ENCODE data around the gene ENKUR.
"Not testable (repeated sequence)": the region's sequence is repeated elsewhere in the genome, so short reads cannot be mapped to it uniquely, and the experiment has no call there.

Gene ENKUR

DNA sequence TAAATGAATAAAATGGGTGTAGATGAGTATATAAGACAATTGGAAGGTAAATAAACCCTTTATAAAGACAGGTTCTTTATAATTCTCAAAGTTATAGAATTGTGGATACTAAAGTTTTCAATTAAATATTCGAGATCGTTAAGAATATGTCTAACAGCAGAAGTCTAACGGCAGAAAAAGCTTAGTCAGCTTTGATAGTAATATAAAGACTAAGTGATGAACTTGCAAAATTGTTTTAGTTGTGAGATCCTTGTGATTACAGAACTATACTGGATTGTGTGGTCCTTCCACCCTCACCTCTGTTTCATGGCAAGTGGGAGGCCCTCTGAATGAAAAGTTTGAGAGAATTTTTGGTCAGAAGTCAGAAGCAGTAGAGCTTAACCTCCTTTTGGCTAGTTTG is 2.7 kb upstream of the ENKUR start:
- no peak for DNase-seq

DNA sequence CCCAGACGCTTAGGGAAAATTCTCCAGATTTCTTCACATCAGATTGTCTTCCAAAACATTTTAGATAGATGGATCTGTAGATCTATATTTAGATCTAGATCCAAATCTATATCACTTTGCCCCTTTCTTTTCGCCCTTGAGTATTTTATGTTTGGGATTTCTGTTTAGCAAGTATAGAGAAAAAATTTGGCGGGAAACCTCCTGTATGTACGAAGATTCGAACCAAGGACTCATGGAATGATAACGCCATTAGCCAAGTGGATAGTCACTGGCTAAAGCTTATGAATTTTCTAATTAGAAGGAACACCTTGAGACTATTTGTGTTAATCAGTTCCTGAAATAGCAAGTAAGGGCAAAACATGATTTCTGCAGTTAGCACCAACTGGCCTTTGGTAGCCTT is 1.7 kb upstream of the ENKUR start:
- DNase-seq = no peak

DNA sequence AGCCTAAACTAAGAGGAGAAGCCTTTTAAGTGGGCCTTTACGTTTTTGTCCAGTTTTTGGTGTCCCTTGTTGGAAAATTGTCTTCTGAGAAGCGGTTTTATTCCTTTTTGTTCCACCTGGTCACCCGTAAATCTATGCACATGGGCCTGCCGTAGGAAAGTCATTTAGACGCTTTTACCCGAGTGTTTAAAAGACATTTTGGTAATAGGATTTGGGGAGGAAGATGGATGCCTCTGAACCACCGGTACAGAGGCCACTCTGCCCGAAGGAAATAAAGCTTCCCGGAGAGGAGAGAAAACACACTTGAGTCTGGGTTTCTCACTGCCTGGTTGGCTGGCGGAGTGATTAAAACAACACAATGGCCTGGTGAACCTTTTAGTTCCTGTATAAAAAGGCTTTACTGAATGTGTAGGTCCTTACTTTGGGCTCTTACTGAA is 1.2 kb upstream of the ENKUR start:
- DNase-seq = peak in 1 of 2 experiments; percentile 32

DNA sequence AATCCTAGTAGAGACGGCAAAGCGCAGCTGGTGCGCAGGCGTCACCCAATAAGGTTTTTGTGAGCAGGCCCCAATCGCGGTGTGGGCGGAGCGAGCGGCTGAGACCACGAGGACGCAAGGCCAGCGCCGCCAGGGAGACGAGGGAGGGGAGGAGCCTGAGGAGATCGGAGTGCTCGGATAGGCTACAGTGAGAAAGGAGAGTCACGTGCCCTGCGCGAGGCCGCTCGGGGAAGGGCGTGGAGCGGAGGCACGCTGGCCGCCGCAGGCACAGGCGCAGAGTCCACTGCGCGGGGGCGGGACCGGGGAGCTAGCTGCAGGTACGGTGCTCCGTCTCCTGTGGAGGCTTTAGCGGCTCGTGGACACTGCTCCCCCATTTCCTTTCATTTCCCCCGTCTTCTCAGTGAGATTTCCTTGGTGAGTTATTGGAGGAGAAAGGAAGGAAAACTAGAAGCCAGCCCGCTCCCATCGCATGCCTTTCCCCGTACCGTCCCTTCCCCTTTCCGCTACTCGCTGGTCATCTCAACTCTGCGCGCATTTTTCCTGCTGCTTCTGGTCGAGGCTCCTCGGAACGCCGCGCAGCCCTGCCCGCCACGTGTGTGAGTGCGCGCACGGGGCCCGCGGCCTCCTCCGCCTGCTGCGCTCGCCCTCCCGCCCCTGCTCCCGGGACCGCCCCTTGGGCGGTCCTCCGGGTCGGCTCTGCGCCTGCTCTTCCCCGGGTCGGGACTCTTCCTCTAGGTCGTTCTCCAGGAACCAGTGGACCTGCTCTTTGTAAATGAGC is 607 bp upstream of the ENKUR start, which contains the start of gene THNSL1:
Gene THNSL1 (plus strand): TSS at position 237 of the 778 bp plus-strand sequence. CDS start 6,612 bp downstream, outside the sequence.
- peak; percentile 94 to 97 for DNase-seq

DNA sequence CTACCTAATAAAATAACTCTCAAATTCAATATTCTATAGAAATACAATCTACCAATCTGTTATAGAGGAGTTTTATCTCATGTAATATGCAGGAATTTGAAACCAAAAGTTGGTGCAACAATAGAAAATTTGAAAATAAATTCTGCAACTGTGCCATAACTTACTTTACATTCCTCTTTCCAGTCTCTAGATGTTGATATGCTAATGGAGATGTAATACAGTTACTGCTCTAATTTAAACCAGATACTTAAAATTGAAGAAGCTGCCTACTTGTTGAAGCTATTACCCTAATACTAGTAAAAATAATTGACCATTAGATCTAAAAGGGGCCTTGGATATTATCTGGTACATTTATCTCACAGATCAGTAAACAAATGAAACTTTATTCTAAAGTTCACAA is 1.4 kb downstream of the ENKUR start:
- no peak for DNase-seq

DNA sequence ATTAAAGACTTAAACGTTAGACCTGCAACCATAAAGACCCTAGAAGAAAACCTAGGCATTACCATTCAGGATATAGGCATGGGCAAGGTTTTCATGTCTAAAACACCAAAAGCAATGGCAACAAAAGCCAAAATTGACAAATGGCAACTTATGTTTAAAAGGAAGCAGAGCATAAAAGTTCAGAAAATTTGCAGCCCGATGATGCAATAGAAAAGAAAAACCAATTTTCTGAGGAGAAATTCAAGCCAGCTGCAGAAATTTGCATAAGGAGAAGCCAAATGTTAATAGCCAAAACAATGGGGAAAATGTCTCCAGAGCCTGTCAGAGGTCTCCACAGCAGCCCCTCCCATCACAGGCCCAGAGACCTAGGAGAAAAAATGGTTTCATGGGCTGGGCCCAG is 4.4 kb downstream of the ENKUR start:
- not testable (repeated sequence) for DNase-seq

DNA sequence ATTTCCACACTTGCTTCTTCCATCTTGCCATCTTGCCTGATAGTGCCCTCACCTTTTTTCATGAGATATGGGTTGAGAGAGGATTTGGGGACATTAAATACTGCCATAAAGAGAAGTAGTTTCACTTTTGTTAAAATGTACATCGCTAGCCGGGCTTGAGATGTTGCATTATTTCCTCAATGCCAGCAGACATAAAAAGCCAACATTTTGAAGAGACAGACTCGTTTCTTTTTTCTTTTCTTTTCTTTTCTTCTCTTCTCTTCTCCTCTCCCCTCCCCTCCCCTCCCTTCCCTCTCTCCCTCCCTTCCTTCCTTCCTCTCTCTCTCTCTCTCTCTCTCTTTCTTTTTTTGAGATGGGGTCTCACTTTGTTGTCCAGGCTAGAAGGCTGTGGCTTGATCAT is 17.9 kb downstream of the ENKUR start:
- no peak for DNase-seq

DNA sequence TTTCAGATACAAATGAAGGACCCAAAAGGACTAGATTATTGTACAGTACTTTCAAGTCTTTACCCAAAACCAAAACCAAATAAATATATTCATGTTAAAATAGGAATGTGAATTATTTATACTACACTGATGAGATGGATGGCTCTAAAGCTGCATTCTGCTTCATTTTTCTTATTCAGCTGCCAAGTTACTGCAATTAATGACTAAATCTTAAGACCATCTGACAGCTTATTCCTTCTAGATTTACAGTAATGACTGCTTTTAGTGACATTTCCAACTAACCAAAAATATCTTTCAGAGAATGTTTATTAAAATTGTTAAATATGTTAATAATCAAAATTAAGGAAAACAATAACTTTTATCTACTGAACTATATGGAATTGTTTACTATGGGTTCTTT is 20.9 kb downstream of the ENKUR start:
- DNase-seq = no peak

DNA sequence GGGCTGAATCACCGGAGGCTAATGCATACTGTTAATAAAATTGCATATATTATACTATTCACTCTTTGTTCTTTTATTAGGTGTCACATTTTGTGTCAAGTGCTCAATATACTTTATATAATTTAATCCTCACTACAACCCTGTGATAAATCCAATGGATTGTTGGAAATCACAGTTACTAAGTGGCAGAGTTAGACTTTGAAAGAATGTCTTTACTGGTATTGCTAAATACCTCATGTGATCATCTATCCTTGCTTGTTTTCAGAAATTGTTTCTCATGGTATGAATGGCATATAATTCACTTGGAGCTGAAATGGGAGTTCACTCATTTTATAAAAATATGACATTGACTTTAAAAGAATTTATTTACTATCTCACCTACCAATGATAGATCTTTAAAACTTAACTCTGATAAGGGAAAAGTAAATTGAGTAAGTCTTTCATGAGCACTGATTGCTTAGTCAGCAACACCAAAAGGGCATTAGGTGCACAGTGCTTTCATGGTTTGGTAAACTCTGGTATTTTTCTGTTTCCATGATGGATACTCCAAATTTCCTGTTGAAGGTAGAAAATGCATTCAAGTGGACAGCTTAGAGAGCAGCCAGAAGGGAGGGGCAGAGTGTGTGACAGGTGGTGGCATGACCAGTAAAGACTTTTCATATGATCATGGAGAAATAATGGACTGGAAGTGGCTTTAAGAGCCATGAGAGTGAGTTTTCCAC is 22.6 kb downstream of the ENKUR start:
- DNase-seq = no peak

DNA sequence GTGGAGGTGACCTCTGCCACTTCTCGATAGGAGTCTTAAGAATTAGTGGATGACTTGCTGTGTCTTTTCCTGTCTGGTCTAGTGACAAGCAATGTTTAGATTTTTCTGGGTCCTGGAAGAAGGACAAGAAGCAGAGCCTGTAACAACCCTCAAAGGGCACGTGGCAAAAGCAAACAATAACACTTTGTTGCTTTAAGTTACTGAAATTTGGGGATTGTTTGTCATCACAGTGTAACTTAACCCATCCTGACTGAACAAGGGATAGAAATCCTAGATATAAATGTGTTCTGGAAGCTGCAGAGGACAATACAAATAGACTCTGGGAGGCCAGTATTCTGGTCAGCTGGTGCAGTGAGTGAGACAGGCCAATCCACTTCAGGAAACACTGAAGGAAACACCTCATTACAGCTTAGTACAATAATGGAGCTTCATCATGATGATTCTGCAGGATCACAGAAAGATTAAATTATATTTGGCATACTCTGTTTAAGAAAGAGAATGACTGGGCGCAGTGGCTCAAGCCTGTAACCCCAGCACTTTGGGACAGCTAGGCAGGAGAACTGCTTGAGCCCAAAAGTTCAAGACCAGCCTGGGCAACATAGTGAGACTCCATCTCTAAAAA is 23.3 kb downstream of the ENKUR start:
- DNase-seq = no peak

DNA sequence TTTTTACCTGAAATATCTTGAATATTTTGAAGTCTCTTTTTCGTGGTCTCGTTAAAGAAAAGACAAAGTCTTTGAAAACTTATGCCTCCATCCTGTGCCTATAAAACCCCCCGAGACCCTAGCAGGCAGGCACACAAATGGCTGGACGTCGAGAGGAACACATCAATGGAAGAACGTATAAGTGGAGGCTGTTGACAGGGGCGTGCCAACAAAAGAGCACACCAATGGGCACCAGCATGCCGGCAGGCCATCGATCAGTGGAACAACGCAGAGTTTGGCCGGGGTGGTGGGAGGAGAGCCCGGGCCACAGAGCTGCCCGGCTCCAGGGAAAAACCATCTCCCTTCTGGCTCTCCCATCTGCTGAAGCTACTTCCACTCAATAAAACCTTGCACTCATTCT is 24.7 kb downstream of the ENKUR start:
- DNase-seq = no peak

DNA sequence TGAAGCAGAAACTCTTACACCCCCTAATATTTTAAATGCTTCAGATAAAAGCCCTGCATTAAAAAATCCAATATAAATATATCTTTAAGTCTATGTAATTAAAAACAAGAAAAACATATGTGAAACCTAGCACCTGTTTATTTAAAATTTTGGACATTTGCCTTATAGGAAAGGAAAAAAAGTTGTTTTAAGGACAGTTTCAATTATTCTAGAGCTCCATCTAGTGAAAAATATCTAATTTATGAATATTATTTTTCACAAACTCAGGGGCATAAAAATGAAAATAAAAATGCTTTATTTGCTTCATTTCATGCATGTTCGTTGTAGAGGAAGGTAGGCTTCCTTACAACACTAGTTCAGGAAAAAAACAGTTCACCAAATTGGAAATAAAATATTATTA is 26.1 kb downstream of the ENKUR start:
- DNase-seq = peak; percentile 6 to 24

DNA sequence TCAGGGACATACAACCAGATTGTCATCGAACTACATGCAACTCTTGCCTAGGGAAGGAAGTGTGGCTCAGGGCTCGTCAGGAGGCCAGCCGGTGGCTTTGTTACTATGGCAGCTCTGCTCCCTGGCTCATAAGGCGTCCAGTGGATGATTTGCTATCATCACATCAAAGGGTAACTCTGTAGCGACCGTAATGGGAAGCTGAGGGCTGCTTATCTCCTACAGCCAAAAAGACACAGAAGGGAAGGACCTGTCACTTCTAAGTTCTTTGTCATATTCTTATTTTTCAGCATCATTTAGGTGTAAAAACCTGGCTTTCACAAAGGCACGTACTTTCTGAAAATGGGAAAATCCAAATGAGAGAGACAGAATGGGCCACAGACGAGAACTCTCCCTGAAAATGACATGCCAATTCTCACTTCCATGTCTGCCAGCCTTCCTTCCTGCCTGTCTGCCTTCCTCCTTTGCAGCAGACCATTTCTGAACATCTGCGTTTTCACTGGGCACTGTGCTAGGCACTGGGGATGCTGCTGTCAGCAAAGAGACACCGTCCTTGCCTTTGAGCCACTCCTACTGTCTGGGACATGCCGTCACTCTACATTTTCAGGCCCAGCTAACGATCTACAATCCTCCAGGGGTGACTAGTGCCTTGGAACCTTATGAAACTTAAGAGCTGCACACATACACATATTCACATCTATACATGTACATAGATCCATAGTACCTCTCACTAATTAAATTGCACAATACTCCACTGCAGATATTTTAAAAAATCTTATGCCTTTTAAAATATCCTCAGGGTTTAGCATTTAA is 26.9 kb downstream of the ENKUR start:
- DNase-seq = no peak

DNA sequence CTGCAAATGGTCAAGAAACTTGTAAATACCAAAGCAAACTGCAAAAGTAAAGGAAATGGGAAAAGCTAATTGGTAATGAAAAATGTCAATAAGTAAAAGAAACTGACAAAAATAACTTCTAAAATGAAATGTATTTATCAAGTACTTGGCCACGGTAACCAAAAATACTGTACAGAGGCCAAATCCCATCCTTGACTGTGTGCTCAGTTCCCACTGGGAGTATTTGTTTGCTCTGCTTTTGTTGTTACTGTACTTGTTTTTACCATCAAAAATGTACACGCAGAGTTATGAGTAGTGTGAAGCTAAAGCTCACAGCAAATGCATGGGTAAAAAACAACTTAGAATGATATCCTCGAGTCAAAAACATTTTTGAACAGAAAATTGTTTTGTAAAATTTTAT is 31.1 kb downstream of the ENKUR start:
- DNase-seq = no peak

DNA sequence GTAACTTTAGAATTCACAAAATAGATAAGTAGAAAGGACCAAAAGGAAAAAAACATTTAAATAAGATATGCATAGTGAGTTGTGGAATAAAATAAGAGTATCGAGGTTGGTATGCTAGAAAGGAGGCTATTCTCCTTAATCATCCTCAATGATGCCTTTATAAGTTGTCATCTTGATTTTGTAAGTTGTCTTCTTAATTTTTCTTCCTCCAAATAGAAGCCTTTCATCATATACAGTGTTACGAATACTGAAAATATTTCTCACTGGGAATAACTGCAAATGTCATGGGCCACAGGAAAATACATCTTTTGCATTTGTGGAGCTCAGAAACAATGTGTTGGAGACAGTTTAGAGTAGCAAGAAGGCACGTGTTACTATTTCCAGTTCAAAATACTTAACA is 32.0 kb downstream of the ENKUR start:
- no peak for DNase-seq

DNA sequence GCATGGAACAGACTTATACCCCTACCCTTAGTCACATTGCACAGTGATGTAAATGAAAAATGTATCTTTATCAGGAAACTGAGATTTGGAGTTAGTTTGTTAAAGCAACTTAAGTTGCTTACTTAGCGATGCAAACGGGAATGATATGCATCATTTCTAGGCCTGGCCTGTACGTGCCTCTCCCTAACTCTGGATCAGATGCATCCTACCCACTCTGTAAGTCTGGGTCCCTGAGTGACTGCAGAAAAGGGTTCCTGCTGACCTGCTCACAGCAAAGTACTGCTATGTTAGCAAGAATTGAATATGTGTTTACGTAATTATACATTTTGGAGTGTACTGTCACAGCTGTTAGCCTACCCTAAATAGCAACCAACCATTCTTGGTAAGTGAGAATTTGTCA is 32.8 kb downstream of the ENKUR start:
- DNase-seq = no peak

DNA sequence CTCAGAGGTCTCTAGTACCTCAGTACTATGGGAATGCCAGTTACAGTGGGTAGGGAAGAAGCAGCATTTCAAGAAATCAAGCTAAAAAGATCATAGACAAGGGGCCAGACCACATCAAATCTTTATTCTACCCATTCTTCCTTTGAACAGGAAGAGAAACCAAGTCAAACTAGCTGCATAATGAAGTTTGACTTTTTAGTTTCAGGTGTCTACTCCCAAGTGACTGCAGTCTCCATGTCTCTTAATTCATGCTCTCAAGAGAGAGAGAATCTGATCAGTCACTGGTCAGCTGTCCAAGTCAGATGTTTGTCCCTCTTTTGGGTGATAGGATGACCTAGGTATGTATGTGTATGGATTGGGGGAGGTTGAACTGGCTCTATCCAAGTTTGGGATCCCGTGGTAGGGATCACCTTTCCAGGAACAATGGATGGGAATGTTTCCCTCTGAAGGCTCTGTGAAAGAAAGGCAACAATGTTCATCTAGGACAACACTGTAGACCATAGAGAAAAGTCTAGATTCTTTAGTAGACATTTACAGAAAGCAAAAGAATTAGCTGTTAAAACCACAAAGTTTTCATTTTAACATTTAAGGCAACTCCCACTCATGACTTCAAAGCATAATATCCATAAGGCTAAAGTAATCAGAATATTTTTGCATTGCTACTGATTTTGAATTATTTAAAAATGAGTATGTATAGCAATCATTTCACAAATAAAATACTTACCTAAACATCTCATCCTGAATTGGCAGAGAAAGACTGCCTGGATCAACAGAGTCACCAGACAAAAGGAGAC is 33.4 kb downstream of the ENKUR start:
- no peak for DNase-seq

DNA sequence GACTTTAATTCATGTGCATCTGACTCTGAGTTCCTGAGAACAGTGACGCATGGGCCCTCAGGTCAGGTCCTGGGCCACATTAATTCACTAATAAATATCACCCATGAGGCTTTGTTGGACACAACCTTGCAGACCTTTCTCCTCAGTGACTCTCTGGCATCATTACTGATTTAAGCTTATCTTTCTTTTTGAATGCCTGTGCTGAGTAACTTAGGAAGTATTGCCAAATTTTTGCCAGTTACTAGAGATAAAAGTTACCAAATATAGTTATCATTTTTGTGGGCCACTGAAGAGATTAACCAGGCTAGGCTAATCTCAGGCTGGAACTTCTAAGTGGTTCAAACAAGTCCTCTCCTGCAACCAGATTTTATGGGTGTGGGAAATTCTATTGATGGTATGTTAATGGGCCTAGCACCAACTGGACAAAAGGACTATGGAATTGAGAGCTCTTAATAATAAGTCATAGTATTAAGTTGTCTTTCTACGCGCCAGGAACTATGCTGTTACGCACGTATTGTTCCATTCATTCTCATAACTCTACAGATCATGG is 34.7 kb downstream of the ENKUR start:
- DNase-seq = no peak

DNA sequence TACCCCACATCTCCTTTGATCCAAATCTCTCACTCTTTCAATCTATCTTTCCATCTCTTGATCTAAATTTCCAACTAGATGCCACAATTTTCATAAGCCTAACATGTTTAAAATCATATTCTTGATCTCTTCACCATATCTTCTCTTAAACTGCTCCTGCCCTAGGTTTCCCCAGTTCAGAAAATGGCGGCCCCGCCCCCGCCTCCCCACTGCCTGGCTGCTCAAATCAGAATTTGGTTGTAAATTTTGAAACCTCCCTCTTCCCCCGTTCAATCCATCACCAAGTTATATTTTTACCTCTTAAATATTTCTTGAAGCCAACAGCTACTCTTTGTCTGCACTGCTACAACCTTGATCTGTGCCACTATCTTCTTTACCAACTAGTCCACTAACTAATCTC is 36.3 kb downstream of the ENKUR start:
- DNase-seq = no peak

DNA sequence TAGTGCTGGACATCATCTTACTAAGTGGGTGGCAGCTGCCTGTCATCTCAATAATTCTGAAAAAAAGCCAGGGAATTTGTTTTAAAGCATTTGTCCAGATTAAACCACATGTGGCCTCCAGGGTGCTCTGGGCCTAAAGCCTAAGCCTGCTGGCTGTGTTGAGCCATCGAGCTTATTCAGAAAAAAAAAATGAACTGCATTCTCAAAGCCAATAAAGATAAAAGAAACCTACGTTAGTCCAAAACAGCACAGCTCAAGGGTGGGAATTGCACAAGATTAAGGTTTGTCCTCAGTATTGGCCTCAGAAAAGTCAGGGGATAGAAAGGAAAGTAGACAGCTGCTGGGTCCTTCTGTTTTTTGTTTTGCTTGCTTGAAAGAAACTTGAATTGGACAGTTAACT is 41.0 kb downstream of the ENKUR start:
- no peak for DNase-seq

DNA sequence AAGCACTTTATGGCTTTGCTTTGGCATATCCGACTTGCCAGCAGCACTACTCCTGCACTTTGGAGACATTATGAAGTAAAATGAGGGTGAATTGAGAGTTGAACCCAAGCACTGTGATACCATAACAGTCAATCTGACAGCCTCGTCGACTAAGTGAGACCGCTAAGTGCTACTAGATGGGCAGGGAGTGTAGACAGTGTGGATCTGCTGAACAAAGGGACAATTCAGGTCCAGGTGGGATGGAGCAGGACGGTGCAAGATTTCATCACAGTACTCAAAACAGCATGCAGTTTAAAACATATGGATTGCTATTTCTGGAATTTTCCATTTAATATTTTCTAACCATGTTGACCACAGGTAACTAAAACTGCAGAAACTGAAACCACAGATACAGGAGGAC is 42.8 kb downstream of the ENKUR start:
- DNase-seq = no peak

DNA sequence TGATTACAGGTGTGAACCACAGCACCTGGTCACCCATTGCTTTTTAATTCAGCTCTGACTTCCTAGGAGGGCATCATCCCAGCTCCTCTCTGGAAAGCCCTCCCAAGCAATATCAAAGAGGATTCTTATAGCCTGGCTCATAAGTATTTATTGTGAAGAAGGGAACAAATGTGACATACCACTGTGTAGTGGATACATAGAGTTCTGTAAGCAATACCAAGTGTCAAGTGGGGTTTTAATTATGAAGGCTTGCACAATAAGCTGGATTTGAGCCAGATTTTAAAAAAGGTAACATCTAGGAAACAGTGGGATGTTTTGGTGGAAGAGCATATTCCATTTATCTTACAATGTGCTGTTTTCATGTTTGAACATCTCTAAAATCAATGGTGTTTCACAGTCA is 44.6 kb downstream of the ENKUR start:
- DNase-seq = no peak

All from AML-193 (cell line).